OCI-LY7 (cell line): ENCODE measurements around the gene SPTBN4. TPM values are rescaled to one million over a fixed set of nuclear protein-coding genes. Genes with fewer than 3 reads are reported as not detected.
A peak's percentile ranks its signal among the peaks of the same experiment; 100 is the strongest.

Source experiments
- BruUV-seq: library from RNA; stranded (reverse); fragments of 400-500 nt; replicated peaks from 2 replicates; lab custom pipeline; 2021; lab: Mats Ljungman, UMichigan
- CTCF ChIA-PET: fragments of 300-600 bp; sonication (Branson Sonifier 250); formaldehyde crosslinking; loops from one replicate; lab custom pipeline; 2022; ENCODE audit warnings: antibody characterized with exemption; ENCODE audit not compliant: unreplicated experiment; lab: Charles Lee
- POLR2A ChIA-PET: fragments of 300-600 bp; sonication (Branson Sonifier 250); formaldehyde crosslinking; loops from one replicate; lab custom pipeline; 2022; ENCODE audit warnings: antibody characterized with exemption; lab: Charles Lee
- DNase-seq: peaks from one replicate; pipeline ENCODE4 v3.0.0-alpha.2; 2015; ENCODE audit warnings: low spot score
- H2AFZ ChIP-seq: fragments of 200-600 bp; sonication (generic), shearing (Covaris generic); 2 replicates; pipeline ENCODE4 v1.6.1; 2014; ENCODE audit warnings: mild to moderate bottlenecking, antibody characterized with exemption, low read length, moderate library complexity
- H3K27ac ChIP-seq: fragments of 200-600 bp; sonication (generic); 2 replicates; pipeline ENCODE4 v1.5.1; 2014; ENCODE audit warnings: mixed run types, low read depth, mild to moderate bottlenecking, moderate library complexity, low read length, inconsistent platforms; ENCODE audit not compliant: poor library complexity, severe bottlenecking
- H3K36me3 ChIP-seq: fragments of 200-600 bp; sonication (generic); 2 replicates; pipeline ENCODE4 v1.6.1; 2014; ENCODE audit warnings: mild to moderate bottlenecking, antibody characterized with exemption, low read length, moderate library complexity, mixed read lengths; ENCODE audit not compliant: insufficient read depth
- H3K4me1 ChIP-seq: fragments of 200-600 bp; sonication (generic); 2 replicates; pipeline ENCODE4 v1.5.1; 2014; ENCODE audit warnings: mild to moderate bottlenecking, low read length; ENCODE audit not compliant: insufficient read depth, poor library complexity, severe bottlenecking
- H3K4me2 ChIP-seq: fragments of 200-600 bp; sonication (generic); 2 replicates; pipeline ENCODE4 v1.6.1; 2014; ENCODE audit warnings: mild to moderate bottlenecking, low read length
- H3K4me3 ChIP-seq: fragments of 200-600 bp; sonication (generic); 2 replicates; pipeline ENCODE4 v1.5.1; 2014; ENCODE audit warnings: mild to moderate bottlenecking, low read depth, low read length; ENCODE audit not compliant: poor library complexity, severe bottlenecking
- H3K79me2 ChIP-seq: fragments of 200-600 bp; sonication (generic); 2 replicates; pipeline ENCODE4 v1.6.1; 2016; ENCODE audit warnings: low read depth, mild to moderate bottlenecking, low read length, moderate library complexity, mixed read lengths; ENCODE audit not compliant: insufficient read depth
- H3K9me2 ChIP-seq: fragments of 200-600 bp; sonication (generic); 2 replicates; pipeline ENCODE4 v1.6.1; 2016; ENCODE audit warnings: mild to moderate bottlenecking, low read length, mixed read lengths; ENCODE audit not compliant: insufficient read depth
- H3K9me3 ChIP-seq: fragments of 200-600 bp; sonication (generic); 2 replicates; pipeline ENCODE4 v1.6.1; 2014; ENCODE audit warnings: mild to moderate bottlenecking, mixed run types, low read length, mixed read lengths
- H4K20me1 ChIP-seq: fragments of 200-600 bp; sonication (generic); 2 replicates; pipeline ENCODE4 v1.6.1; 2014; ENCODE audit warnings: mild to moderate bottlenecking, antibody characterized with exemption, low read length, moderate library complexity, mixed read lengths; ENCODE audit not compliant: insufficient read depth
- CTCF ChIP-seq: fragments of 200-600 bp; sonication (generic); conservative IDR thresholded peaks from 2 replicates; pipeline ENCODE4 v1.5.1; 2014; ENCODE audit warnings: mild to moderate bottlenecking, antibody characterized with exemption, low read length, moderate library complexity, mixed read lengths
- EZH2phosphoT487 ChIP-seq: fragments of 200-600 bp; sonication (generic); IDR thresholded peaks from 2 replicates; pipeline ENCODE4 v1.6.1; 2018; ENCODE audit warnings: low read depth, borderline replicate concordance, mild to moderate bottlenecking, mixed run types, antibody characterized with exemption, low read length, moderate library complexity, mixed read lengths
- intact Hi-C: fragments of 100-400 bp; cut with micrococcal nuclease; formaldehyde crosslinking; loops from one replicate; pipeline ENCODE4 v1.10.0; 2022; ENCODE audit not compliant: unreplicated experiment
- total RNA-seq, 2 experiments: library from RNA; depleted of rRNA in 1 of 2; stranded (reverse); fragments of >200 nt in 1 of 2; shearing (Covaris generic) in 1 of 2; gene quantifications; 2 replicates each; pipeline ENCODE4 v1.2.3, GENCODE V29; 2014 to 2022

SPTBN4 gene
- total RNA-seq, 2 experiments from 2014 or later = 4.1 to 6.3 TPM

DNA sequence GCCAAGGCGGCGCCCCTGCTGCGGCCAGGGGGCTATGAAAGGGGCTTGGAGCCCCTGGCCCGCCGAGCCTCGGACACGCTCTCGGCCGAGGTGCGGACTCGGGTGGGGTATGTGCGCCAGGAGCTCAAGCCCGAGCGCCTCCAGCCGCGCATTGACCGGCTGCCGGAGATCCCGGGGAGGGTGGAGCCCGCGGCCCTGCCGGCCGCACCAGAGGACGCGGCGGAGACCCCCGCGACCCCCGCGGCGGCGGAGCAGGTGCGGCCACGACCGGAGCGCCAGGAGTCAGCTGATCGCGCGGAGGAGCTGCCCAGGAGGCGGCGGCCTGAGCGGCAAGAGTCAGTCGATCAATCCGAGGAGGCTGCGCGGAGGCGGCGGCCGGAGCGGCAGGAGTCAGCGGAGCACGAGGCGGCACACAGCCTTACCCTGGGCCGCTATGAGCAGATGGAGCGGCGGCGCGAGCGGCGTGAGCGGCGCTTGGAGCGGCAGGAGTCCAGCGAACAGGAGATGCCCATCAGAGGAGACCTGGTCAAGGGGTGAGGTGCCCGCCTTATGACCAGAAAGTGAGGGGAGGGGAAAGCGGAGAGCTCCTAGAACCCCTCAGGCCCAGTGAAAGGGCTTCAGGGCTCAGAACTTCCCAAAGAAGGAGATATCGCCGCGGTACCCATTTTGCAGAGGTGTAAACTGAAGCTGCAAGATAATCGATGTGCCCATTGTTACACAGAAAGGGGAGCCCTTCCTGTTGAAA, 101.1 kb downstream of the SPTBN4 start:
- H3K27ac ChIP-seq = no peak overlapping the region
- no TSS peak for BruUV-seq
- no peaks in the 10 kb centered on the region for H3K9me2 ChIP-seq
- TF ChIP-seq CTCF (no peak), EZH2phosphoT487 (no peak)
- H4K20me1 ChIP-seq = no peaks in the 10 kb centered on the region
- no peak overlapping the region for H3K4me2 ChIP-seq
- CTCF ChIA-PET = no interaction called here
- H3K9me3 ChIP-seq = no peaks in the 10 kb centered on the region
- no peaks in the 10 kb centered on the region for H3K79me2 ChIP-seq
- no peak overlapping the region for H2AFZ ChIP-seq
- DNase-seq = no peak
- POLR2A ChIA-PET = no interaction called here
- H3K4me1 ChIP-seq = peaks cover 12% of the 10 kb centered on the region
- no peaks in the 10 kb centered on the region for H3K36me3 ChIP-seq
- no peak overlapping the region for H3K4me3 ChIP-seq
- intact Hi-C loops = no loop called here

- H3K27ac ChIP-seq = no peak overlapping the region
- H3K79me2 ChIP-seq = no peaks in the 10 kb centered on the region
- no peaks in the 10 kb centered on the region for H4K20me1 ChIP-seq
- peaks cover 12% of the 10 kb centered on the region for H3K4me1 ChIP-seq
- intact Hi-C loops = no loop called here
- peak; percentile 100 for DNase-seq
- CTCF ChIA-PET = no interaction called here
- peak overlapping the region; percentile 85 for H2AFZ ChIP-seq
- POLR2A ChIA-PET = interaction anchor here (0.5 to 1.3 kb wide), 9 partner anchors 11 to 1126 kb away, joined by 3 to 8 read pairs (median 4); no protein-coding TSS in a partner anchor
- H3K9me2 ChIP-seq = no peaks in the 10 kb centered on the region
- peak overlapping the region; percentile 72 for H3K4me2 ChIP-seq
- H3K36me3 ChIP-seq = no peaks in the 10 kb centered on the region
- peak overlapping the region; percentile 61 for H3K4me3 ChIP-seq
- H3K9me3 ChIP-seq = no peaks in the 10 kb centered on the region
- no TSS peak for BruUV-seq
- TF ChIP-seq EZH2phosphoT487 = no peak
These were observed 103.7 kb downstream of the SPTBN4 start for GRCh38 chr19:40570313-40571004.

GRCh38 chr19:40571005-40571318, 104.2 kb downstream of the SPTBN4 start:
- Histone ChIP-seq H3K9me2 (no peaks in the 10 kb centered on the region), H3K4me1 (peaks cover 13% of the 10 kb centered on the region), H4K20me1 (no peaks in the 10 kb centered on the region), H3K27ac (no peak overlapping the region), H2AFZ (peak overlapping the region; percentile 67; the same call in 1 of the 2 replicates), H3K79me2 (no peaks in the 10 kb centered on the region), H3K4me3 (peak overlapping the region; percentile 49), H3K36me3 (no peaks in the 10 kb centered on the region), H3K9me3 (no peaks in the 10 kb centered on the region), H3K4me2 (peak overlapping the region; percentile 51)
- TF ChIP-seq EZH2phosphoT487 (no peak), CTCF (no peak)
- POLR2A ChIA-PET = interaction anchor here (0.5 to 1.3 kb wide), 8 partner anchors 12 to 1126 kb away, joined by 3 to 8 read pairs (median 4); no protein-coding TSS in a partner anchor
- intact Hi-C loops = no loop called here
- BruUV-seq = no TSS peak
- no peak for DNase-seq
- CTCF ChIA-PET = no interaction called here
